Heart left ventricle (tissue), 16 donors: Measurements from ENCODE around the gene BRINP1. TPM values are rescaled to one million over a fixed set of nuclear protein-coding genes. Genes with fewer than 3 reads are reported as not detected.

Experiments
- ATAC-seq, 4 donors: fragments of 200-7000 bp; cut with Tn5 transposase; one replicate each; pipeline ENCODE4 v1.9.1; 2020 to 2022; ENCODE audit warnings: moderate library complexity in 4 of 4, mild to moderate bottlenecking in 3 of 4, moderate number of reproducible peaks in 1 of 4
- DNase-seq, 5 donors: peaks; one replicate each; pipeline ENCODE4 v3.0.0-alpha.2; 2020
- H3K27ac ChIP-seq, 12 donors: fragments of 200-600 bp; sonication (generic) in 4 of 12; one replicate each; pipeline versions ENCODE4 v1.5.0 to v1.8.0; 2016 to 2022; ENCODE audit warnings: mild to moderate bottlenecking in 2 of 12
- H3K27me3 ChIP-seq, 9 donors: fragments of 200-600 bp; sonication (generic) in 2 of 9; one replicate each; pipeline versions ENCODE4 v1.5.1 to v1.8.0; 2016 to 2022; ENCODE audit warnings: mild to moderate bottlenecking in 3 of 9
- H3K36me3 ChIP-seq, 9 donors: fragments of 200-600 bp; sonication (generic) in 2 of 9; one replicate each; pipeline versions ENCODE4 v1.5.0 to v1.8.0; 2018 to 2022; ENCODE audit warnings: mild to moderate bottlenecking in 2 of 9
- H3K4me1 ChIP-seq, 12 donors: fragments of 200-600 bp; sonication (generic) in 4 of 12; one replicate each; pipeline versions ENCODE4 v1.5.0 to v1.8.0; 2016 to 2022; ENCODE audit warnings: mild to moderate bottlenecking in 3 of 12
- H3K4me3 ChIP-seq, 12 donors: fragments of 200-600 bp; sonication (generic) in 4 of 12; one replicate each; pipeline versions ENCODE4 v1.5.0 to v1.8.0; 2017 to 2022; ENCODE audit warnings: mild to moderate bottlenecking in 9 of 12, moderate library complexity in 4 of 12
- H3K9me3 ChIP-seq, 12 donors: fragments of 200-600 bp; sonication (generic) in 4 of 12; one replicate each; pipeline versions ENCODE4 v1.5.0 to v1.8.0; 2016 to 2022; ENCODE audit warnings: mild to moderate bottlenecking in 1 of 12
- CTCF ChIP-seq, 12 donors: fragments of 200-600 bp; sonication (generic) in 4 of 12; IDR thresholded peaks; one replicate each; pipeline versions ENCODE4 v1.5.0 to v1.8.0; 2018 to 2022; ENCODE audit warnings: antibody characterized with exemption in 12 of 12, mild to moderate bottlenecking in 5 of 12
- POLR2A ChIP-seq, 2 donors: fragments of 450-650 bp; IDR thresholded peaks; one replicate each; pipeline ENCODE4 v1.6.1; 2017; ENCODE audit warnings: antibody characterized with exemption in 2 of 2, mild to moderate bottlenecking in 2 of 2, moderate library complexity in 2 of 2
- WGBS, 4 donors: extraction: QIAGEN DNeasy Blood & Tissue Kit in 2 of 4; methylation state at CpG; one replicate each; pipeline versions ENCODE4 v1.1.5 to v1.1.7; 2013 to 2018; 5-methylcytosine and 5-hydroxymethylcytosine counted together
- intact Hi-C, 10 donors: fragments of 100-400 bp; cut with DNase I; formaldehyde crosslinking; loops; one replicate each; pipeline versions ENCODE4 v1.11.1 to v1.14.2; 2022
- polyA plus RNA-seq, 2 donors: library from polyadenylated mRNA; stranded (reverse); fragments of 200-250 nt; gene quantifications; one replicate each; pipeline ENCODE4 v1.2.3, GENCODE V29; 2013
- total RNA-seq, 9 donors: library from RNA; depleted of rRNA in 2 of 9; stranded (reverse); fragments of >200 nt in 2 of 9; fragmentation: NEBNext Ultra II Directional in 3 of 9; extraction: Animal tissue kit (Norgen Biotek cat#: 25700) in 3 of 9; gene quantifications; one replicate each; pipeline versions ENCODE4 v1.1.0 to v1.2.4, GENCODE V29; 2016 to 2023
- donor health status: ischemic (EF 13 %, LVEDD 7.1; RV severe dilation, severe dysfunction).
- donor health status: healthy with polysubstance abuse.
- donor health status: DM: no; HTN: yes; CAD: no.
- donor health status: DM: no; HTN: no; CAD: no.
- donor health status: ischemic (EF 25% LVEDD 6.9; RV normal size, moderate dysfunction).
- donor health status: ischemic (EF 25% LVEDD 5.7; RV mildly dilated, moderate dysfunction).
- donor health status: healthy.
- donor health status: DM: yes; HTN: yes; CAD: no.
- donor health status: ischemic (EF 35%, LVEDD 5.7; RV mildly dilated, moderate dysfunction).
- donor health status: nonischemic (EF 11% LVEDD 7.7; RV severe dilation, severe dysfunction).
- donor health status: DM: yes; HTN: yes; CAD: no.
- donor health status: PGD.
- donor health status: ischemic (EF 29% LVEDD 5.4; RV normal size, mild dysfunction).
- donor health status: nonischemic (EF 23%, LVEDD 6.1; RV moderate dilation, normal function).

Gene BRINP1
- total and polyA plus RNA-seq, 11 donors = 0.04 to 7.1 (median 0.40) TPM; not detected in 1

- H3K36me3 ChIP-seq = no peaks in the 10 kb centered on the region
- no peak for DNase-seq
- no peak overlapping the region for H3K4me3 ChIP-seq
- intact Hi-C loops = no loop called here
- no peak overlapping the region for H3K27ac ChIP-seq
- no peaks in the 10 kb centered on the region for H3K4me1 ChIP-seq
- no peak for ATAC-seq
- H3K9me3 ChIP-seq = no peaks in the 10 kb centered on the region
- WGBS, 4 donors = 28 to 49% (median 41%) methylated on average over 4 of the region's 4 CpGs
- TF ChIP-seq POLR2A (IDR thresholded peaks at IDR 0.05) = no peak
- no peak for TF ChIP-seq CTCF (IDR thresholded peaks at IDR 0.05)
- H3K27me3 ChIP-seq = no peaks in the 10 kb centered on the region
Observed at GRCh38 chr9:119257592-119257991, 111.6 kb downstream of the BRINP1 start.

- no peak overlapping the region for H3K4me3 ChIP-seq
- H3K27me3 ChIP-seq = no peaks in the 10 kb centered on the region
- TF ChIP-seq CTCF (IDR thresholded peaks at IDR 0.05) (no peak), POLR2A (IDR thresholded peaks at IDR 0.05) (no peak)
- WGBS, 4 donors = 55 to 65% (median 58%) methylated on average over 3 of the region's 3 CpGs
- intact Hi-C loops = no loop called here
- no peaks in the 10 kb centered on the region for H3K9me3 ChIP-seq
- no peak overlapping the region for H3K27ac ChIP-seq
- ATAC-seq (no peak), DNase-seq (no peak)
- no peaks in the 10 kb centered on the region for H3K4me1 ChIP-seq
- H3K36me3 ChIP-seq = no peaks in the 10 kb centered on the region
Observed at GRCh38 chr9:119255116-119255515, 114.1 kb downstream of the BRINP1 start.

GRCh38 chr9:119252671-119253299 is 116.5 kb downstream of the BRINP1 start:
- ATAC-seq = no peak
- WGBS, 4 donors = 84 to 89% (median 87%) methylated on average over 5 of the region's 5 CpGs
- intact Hi-C loops = no loop called here
- no peak overlapping the region for H3K4me3 ChIP-seq
- DNase-seq = no peak
- TF ChIP-seq CTCF (IDR thresholded peaks at IDR 0.05) = no peak
- no peak for TF ChIP-seq POLR2A (IDR thresholded peaks at IDR 0.05)
- H3K9me3 ChIP-seq = no peaks in the 10 kb centered on the region
- no peaks in the 10 kb centered on the region for H3K36me3 ChIP-seq
- no peak overlapping the region for H3K27ac ChIP-seq
- H3K4me1 ChIP-seq = no peaks in the 10 kb centered on the region
- H3K27me3 ChIP-seq = no peaks in the 10 kb centered on the region

GRCh38 chr9:119251936-119252335 is 117.3 kb downstream of the BRINP1 start:
- H3K36me3 ChIP-seq = no peaks in the 10 kb centered on the region
- DNase-seq = no peak
- no peaks in the 10 kb centered on the region for H3K27me3 ChIP-seq
- no peak overlapping the region for H3K27ac ChIP-seq
- TF ChIP-seq POLR2A (IDR thresholded peaks at IDR 0.05) = no peak
- TF ChIP-seq CTCF (IDR thresholded peaks at IDR 0.05) = no peak
- no peaks in the 10 kb centered on the region for H3K4me1 ChIP-seq
- ATAC-seq = no peak
- H3K9me3 ChIP-seq = no peaks in the 10 kb centered on the region
- no peak overlapping the region for H3K4me3 ChIP-seq
- intact Hi-C loops = no loop called here
- 65 to 72% (median 70%) methylated on average over 5 of the region's 5 CpGs for WGBS, 4 donors
